GM21529 (cell line): ENCODE data around the gene FOXL1.

Experiments used
- ATAC-seq: cut with Tn5 transposase; IDR thresholded peaks from one replicate; pipeline ENCODE4 v1.9.1; 2021; ENCODE audit not compliant: unreplicated experiment

FOXL1 gene

DNA sequence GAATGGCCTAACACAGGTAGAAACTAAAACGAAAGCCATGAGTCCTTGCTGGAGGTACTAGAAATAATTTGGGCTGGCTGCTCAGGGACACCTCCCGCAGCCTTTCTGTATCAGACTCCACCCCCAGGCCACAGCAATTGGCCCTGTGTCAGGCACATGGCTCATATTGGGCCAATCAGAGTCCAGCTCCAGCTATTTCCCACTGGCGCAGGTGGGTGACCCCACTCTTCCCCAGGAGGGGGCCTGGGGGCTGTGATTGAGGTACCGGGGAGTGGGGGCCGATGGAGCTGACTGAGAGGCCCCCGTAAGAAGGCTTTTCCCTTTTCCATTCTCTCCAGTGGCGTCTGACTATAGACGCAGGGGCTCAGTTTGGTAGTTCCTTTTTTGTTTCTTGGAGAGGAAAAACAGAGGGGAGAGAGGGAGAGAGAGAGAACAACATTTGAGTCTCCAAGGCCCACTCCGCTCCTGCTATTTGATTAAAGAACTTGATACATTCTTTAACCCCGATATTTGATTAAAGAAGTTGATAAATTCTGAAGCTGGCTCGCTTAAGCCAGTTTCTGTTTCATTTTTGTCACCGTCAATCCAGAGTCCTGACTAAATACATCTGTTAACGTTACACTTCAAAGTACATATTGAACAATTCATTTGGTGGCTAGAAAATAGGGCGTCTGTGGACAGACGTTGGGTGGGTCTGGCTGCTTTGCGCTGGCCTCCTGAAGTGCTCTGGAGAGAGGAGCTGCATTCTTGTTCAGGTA lies 26.3 kb downstream of the FOXL1 start:
- ATAC-seq: no peak

DNA sequence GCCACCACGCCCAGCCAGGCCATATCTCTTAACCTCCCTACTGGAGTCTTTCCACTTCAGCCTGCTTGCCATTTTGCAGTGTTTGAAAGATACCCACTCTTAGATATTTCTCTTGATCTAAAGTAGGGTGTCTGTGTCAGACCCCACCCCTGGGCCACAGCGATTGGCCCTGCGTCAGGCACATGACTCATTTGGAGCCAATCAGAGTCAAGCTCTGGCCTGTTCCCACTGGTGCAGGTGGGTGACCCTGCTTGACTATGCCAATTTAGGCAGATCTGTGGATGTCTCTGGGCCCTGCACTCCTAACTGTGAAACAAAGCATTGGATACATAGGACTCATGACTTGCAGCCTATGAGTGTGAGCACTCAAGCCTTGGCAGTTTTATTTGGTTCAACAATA lies 27.6 kb downstream of the FOXL1 start:
- ATAC-seq: no peak

DNA sequence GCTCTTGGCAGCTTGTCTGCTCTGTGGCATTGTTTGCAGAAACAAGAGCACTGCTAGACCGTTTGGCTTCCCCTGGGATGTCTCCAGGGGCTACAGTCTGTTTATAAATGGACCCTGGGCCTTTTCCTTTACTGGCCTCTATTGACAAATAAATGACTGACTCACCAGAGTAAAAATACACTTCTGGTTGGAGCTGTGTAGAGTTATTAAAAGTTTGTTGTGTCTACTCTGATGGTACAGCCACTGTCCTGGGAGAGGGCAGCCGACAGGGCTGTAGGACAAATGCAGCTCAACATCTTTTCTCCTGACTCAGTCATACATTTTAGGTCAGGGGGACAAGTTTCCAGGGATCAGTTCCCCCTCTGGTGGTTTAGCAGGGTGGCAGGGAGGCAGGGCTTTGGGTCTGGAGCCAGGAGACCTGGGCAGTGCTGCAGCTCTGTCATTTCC lies 30.0 kb downstream of the FOXL1 start:
- no peak for ATAC-seq

DNA sequence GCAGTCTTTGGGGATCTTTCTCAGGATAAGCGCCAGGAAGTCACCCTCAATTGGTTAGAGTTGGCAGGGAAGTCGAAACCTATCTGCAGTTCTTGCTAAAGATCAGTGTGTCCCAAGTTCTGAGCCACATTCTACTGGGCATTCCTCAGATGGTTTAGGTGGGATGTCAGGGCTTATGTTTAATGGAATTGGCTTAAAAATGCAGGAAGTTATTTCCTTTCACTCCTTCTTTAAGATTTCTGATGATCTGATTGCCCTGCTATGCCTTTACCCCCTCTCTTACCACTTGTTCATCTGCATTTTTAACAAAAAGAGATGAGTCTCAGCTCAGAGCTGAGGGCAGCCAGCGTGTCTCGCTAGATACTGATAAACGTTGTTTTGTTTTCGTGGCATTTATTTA lies 30.8 kb downstream of the FOXL1 start:
- ATAC-seq: no peak

DNA sequence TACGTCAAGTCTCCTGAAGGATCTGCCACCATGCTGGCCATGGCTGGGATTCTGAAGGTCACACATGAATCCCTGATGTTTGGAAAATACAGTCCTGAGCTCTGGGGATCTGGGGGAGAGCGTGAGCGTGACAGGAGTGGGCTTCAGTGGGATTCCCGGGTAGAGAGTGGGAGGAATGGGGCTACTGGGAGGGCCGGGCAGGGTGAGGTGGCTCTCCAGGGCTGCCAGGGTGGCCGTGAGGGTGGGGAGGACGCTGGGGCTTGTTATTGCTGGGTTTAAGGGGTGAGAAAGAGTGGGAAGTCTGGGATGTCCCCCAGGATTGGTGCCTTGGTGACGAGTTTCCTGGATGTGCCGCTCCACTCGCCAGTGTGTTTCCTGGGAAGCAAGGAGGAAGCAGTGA lies 31.3 kb downstream of the FOXL1 start:
- no peak for ATAC-seq

DNA sequence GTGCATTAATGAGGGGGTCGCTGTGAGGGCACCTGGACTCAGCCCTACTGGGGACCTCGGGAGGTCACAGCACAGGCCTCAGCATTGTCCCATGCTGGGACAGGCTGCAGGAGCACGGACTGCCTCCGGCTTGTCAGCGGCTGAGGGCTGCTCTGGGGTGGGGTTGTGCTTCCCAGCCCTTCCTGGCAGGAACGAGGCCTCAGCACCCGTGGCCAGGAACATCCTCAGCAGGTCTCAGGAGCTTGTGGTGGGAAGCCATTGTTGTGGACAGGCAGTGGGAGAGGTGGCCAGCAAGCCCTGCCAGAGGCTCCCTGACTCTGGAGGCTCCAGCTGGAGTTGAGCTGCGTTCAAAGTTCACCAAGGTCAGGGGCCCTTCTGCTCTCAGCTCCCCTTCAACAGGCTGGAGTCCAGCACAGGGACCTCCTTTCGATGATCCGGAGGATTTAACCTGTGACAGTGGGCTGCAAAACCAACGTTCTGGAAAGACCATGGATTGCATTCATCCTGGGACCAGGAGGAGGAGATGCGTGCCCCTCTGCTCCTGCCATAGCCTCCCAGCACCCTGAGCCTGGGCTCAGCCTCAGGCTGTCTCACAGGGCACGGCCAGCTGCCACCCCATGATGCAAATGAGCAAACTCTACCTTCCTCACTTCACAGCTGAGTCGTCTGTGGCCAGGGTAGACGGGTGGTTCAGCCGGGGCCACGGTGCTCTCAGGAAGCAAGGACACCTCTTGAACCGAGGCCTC lies 32.6 kb downstream of the FOXL1 start:
- no peak for ATAC-seq

DNA sequence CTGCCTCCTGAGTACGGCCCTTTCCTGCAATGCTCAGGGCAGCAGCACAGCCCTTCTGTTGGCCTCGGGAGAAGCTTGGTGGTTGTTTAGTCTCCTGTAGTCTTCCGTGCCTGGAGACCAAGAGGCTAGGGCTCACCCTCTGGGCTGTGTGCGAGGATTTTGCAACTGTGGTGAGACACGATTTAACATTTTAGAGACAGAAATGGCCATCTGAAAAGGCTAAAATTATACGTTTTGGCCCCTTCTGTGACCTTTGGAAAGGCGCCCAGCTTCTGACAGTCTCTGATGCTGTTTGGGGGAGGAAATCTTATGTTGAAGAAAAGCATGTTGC lies 33.1 kb downstream of the FOXL1 start:
- ATAC-seq: no peak

DNA sequence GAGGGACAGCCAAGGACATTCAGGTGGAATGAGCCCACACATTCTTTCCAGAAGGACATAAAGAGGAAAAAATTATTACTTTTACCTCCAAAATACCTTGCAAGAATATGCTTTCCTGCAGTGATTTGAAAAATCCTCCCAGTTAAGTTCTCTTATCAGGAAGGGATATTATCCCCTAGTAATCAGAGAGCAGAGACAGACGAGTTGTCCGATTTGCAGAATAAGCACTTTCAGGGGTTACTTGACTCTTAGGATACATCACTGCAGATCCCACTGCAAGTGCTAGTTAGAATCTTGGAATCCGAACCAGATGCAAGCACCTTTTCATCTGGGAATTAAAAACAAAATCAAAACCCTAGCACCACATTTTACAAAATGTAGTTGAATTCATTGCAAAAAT lies 33.6 kb downstream of the FOXL1 start:
- no peak for ATAC-seq

DNA sequence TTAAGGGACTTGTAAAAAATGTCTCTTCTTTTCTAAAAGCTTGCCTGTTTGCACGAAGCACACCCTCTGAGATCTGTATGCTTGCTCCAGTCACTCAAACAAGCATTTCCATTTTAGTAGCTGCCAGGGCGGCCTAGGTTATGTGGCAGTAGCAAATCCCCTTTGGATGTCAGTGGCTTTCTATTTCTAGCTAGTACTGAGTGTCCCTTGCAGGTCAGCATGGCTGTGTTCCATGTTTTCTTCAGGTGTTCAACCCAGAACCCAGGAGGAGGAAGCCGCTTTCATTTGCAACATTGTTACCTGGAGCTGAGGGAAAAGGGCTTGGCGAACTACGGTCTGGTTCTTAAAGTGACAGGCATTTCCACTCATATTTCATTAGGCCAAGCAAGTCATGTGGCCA lies 36.4 kb downstream of the FOXL1 start:
- ATAC-seq: no peak

DNA sequence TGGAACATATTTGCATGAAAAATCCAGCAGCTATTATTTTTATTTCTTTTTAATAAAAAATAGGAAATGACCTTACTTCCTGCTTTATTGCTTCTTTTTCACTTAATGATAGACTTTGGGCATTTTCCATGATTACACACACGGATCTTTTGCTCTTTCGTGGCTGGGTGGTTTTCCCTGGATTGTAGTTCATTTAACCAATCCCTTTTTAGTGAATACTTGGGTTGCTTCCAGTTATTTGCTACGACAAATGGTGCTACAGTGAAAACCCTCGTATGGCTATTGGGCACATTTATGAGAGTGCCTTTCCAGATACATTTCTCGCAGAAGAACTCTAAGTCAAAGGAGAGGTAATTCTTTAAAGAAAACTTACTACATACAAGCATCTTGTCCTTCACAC lies 38.6 kb downstream of the FOXL1 start:
- no peak for ATAC-seq

DNA sequence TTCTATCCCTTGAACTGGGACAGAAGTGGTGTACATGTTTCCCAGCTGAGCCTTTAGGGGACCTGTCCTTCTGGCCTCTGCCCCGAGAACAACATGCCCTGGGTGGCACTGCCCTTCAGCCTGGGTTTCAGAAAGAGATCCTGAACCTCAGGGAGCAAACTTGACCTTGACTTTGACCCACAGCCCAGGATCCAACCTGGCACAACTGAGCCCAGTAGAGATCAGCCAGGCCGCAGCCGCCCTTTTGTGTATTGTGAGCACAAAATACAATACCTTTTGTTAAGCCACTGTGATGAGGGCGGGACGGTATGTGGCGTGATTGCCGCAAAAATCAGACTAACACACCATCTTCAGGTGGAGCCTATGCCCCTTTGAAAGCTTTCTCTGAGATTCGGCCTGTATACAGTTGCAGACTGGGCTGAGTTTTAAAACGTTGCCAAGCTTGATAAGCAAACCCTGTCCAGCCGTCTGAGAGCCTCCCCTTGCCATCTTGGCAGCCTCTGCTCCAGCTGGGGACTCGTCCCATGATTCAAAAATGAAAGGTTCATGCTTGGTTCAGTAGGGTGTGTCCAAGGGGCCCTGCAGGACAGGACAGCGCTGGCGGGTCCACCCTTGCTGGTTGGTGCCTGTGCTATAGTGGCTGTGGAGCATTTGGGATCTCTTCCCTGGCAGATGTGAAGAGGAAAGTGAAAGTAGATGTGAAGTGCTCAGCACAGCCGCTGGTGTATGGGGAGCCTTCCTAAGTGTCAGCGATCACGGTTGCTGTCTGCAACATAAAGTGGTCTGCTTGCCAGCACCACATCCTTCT lies 40.3 kb downstream of the FOXL1 start:
- no peak for ATAC-seq

DNA sequence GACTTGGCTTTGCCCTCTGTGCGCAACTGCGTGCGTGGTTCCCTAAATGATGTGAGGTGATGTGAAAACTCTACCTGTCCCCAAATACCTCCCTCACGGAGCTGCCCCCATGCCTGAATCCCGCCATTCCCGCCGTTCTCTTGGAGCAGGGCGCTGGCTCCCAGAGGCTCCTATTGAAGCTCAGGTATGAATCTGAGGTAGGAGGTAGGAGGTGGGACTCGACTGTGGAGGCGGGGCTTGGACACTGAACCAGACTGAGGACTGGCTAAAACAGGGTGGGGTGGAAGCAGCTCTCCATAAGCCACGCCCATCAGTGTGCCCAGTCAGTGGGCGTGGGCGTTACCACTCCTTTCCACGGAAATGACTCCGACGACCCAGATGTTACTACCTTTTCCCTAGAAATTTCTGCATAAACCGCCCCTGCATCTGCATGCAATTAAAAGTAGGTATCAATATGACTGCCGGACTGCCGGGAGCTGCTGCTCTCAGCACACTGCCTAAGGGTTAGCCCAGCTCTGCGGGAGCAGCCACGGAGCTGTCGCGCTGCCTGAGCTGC lies 41.0 kb downstream of the FOXL1 start:
- no peak for ATAC-seq

DNA sequence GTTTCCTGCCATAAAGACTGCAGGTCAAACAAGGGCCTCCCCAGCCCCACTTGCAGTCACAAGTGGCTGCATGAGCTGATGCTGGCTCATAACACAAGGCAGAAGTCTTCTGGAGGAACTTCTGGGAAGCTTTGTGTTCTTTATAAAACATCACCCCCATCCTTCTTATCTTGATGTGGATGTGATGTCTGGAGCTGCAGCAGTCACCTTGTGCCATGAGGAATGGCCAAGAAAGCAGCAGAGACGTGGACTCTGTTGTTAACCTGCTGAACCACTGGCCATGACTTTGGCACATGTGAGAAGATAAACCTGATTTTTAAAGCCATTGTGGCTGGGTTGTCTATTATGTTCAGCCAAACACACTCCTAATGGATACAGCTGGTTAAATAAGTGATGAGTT lies 41.8 kb downstream of the FOXL1 start:
- no peak for ATAC-seq

DNA sequence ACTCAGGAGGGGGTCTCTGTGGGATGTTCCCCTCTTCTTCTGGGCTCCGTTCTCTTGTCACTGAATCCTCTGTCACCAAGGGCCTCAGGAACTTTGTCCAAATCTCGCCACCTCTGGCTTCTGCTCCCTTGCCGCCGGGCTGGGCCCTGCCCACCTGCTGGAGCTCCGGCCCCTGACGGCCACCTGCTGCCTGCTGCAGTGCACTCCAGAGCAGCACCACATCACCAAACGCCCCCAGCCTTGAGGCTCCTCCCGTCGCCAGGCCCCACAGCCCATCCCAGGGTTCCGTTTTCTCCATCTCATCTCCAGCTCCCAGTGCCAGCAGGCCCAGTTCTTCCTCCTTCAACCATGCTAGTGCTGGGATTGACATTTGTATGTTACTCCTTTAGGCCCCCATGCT lies 43.6 kb downstream of the FOXL1 start:
- ATAC-seq: no peak

DNA sequence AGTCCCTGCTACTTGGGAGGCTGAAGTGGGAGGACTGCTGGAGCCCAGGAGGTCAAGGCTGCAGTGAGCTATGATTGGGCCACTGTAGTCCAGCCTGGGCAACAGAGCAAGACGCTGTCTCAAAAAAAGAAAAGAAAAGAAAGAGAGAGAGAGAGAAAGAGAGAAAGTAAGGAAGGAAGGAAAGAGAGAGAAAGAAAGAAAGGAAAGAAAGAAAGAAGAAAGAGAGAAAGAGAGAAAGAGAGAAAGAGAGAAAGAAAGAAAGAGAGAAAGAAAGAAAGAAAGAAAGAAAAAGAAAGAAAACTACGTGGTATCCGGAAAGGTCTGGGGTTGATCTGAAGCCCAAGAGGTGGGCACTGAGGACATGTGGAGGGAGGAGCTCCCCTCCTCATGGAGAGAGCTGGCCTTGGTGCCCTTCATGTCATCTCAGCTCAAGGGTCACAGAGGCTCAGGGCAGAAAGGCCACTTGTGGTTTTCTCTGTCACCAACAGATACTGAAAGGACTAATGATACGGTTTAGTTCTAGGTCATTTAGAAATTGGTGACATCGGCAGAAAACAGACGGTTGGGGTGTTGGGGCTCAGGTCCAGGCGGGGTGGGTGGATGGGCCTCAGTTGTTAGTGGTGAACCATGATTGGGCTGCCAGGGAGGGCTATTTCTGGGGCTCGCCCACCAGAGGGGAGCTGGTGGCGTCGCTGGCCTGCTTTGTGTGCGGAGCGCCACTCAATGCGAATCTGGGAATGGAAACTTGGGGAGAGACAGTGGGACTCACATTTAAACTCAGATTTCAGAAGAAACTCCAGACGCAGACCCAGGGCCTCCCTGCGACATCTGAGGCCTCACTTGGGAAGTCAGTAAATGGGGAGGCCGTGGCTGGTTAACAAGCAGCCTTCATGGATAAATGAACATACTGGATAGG lies 44.6 kb downstream of the FOXL1 start:
- ATAC-seq: no peak

DNA sequence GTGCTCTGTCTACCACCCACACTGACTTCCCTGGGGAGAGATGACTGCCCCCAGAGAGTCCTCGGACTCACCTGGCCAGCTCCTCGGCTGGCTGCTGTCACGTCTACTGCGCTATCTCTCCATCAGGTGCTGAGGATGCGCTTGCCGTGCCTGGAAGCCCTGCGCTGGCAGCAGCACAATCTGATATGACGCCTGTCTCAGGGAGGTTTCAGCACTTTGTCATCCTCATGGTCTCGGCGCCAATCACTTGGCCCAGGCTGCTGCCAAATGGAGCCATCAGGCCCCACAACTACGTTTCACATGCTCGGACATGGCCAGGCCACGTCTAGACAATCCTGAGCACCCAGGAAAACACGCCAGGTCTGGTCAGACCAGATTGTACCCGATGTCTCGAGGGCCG lies 46.7 kb downstream of the FOXL1 start:
- ATAC-seq: no peak

DNA sequence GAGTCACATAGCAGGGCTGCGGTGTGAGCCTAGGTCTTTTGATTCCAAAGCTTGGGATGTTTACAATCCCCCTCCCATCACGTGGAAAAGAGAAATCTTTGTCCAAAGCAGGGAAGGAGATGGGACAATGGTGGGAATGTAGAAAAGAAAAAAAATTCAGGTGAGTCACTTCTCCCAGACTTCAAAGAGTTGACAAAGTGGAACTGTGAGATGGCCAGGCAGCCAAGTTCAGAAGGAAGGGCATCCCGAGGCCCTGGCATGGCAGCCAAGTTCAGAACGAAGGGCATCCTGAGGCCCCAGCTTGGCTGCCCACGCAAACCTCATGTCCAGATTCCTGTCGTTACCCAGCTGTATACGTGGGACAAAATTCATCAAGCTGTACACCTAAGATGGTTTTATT lies 47.5 kb downstream of the FOXL1 start:
- no peak for ATAC-seq

DNA sequence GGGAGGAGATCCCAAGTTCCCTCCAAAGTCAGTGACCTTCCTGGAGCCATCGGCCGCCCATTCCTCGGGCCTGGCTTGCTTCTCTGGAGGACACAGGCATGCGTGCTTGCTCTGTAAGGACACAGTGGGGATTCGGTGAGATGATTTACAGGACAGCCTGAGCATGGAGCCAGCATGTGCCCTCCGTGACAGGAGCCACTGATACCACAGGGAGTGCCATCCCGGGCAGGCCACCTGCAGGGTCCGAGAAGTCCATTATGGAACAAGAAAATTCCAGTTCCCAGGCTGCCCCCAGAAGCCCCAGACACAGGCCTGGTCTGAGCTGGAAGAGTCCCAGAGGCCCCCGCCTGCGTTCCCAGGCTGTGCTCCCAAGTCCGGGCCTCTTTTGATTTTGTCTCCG lies 47.9 kb downstream of the FOXL1 start:
- ATAC-seq: no peak

DNA sequence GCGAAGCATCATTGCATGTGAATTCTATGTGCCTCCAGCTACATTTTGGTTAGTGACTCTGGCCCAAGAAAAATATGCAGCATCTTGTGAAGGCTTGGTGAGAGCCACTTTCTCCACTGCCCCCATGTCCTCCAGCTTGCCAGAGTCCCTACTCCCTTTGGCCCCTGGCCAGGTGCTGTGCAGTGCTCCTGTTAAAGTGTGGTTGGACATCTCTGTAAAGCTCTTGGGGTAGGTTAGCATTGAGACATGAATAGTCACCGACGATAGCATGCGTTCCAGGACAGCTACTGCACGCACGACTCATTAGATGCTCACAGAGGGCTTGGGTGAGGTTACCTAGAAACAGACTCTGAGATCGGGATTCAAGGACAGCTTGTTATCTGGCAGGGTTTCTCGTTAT lies 48.6 kb downstream of the FOXL1 start:
- no peak for ATAC-seq

DNA sequence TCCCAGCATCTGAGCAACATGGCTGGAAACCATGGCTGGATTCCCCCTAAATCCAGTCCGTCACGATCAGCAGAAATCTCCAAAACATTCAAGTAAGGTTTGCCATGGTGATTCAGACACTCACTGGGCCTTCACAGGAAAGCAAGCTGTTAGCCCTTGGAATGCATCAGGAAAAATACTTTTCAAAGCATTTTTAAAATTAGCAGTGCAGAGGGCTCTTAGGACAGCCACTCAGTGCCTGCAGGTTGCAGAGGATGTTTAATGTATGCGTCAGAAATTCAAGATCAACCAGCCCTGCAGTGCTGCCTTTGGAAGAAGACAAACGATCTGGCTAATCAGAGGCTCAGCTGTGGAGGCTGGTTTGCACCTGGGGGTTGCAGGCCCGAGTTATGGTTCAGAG lies 50.3 kb downstream of the FOXL1 start:
- ATAC-seq: no peak

DNA sequence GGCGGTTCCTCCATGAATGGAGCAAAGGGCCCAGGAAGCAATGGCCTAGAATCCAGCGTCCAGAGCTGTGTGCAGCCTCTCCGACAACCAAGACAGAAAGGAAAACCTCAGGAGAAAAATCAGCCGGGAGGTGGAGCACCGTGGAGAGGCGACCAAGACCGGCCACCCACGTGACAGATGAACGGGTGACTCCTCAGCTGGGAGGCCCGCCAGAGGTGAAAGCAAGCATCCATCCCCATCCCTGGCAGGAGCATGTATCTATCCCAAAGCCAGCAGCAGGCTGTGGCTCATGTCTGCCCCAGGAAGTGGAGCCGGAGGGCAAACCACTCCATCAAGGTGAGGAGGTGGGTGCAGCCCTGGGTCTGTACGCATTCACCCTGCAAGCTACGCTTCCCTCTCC lies 52.1 kb downstream of the FOXL1 start:
- ATAC-seq: no peak
